Measurements from ENCODE around the gene ARL4A. TPM values are rescaled to one million over a fixed set of nuclear protein-coding genes. Genes with fewer than 3 reads are reported as not detected.

Gene ARL4A
- polyA plus RNA-seq, 1 experiment: 31.0 TPM

DNA sequence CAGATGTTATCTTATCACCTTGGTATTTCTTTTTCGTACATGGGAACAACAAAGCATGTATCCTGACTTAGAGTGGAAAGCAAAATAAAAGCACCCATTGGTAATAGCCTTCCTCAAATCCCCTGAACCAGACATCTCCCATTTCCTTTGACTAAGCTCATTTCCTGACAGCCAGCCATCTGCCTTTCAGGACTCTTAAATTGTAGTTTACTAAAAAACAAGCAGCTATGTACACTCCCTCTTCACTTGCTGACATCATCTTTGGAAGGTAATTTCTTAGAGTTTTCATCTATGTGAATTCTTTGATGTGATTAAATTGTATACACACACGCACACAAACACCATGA is 40.7 kb downstream of the ARL4A start:
- H3K27ac ChIP-seq (ENCODE audit: low read depth, low read length): no peak overlapping the region
- H3K9me3 ChIP-seq (ENCODE audit: control insufficient read depth, insufficient read depth, low read length): no peaks in the 10 kb centered on the region
- ChIA-PET CTCF (interaction anchor here (0.9 kb wide), 1 partner anchor 41 kb away, joined by 3 read pairs; no protein-coding TSS in a partner anchor), POLR2A (no interaction called here)
- no peak overlapping the region for H3K4me3 ChIP-seq (ENCODE audit: low read depth, low read length)
- no peak for DNase-seq (ENCODE audit: low read depth, low spot score)
- no peaks in the 10 kb centered on the region for H3K27me3 ChIP-seq (ENCODE audit: control insufficient read depth, insufficient read depth, low read length)
- TF ChIP-seq CTCF (IDR thresholded peaks at IDR 0.05; ENCODE audit: low read depth, low read length): no peak

DNA sequence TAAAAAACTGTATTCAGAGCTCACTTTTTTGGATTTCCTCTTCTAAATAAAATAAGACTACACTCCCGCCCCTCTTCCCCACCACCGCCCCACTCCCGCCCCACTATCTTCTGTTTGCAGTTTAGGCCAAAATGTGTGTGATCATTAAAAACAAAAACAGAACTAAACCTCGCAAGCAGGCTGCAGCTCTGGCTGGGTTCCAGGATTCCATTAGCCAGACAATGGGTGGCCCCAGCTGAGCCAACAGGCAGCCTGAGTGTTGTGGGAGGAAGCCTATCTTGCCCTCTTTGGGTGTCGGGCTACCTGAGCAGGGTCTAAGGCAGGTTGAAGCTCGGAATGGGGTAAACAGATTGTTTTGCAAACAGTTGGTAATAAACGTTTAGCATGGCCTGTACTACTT is 41.7 kb downstream of the ARL4A start:
- no peak overlapping the region for H3K27ac ChIP-seq (ENCODE audit: low read depth, low read length)
- no peak overlapping the region for H3K4me3 ChIP-seq (ENCODE audit: low read depth, low read length)
- H3K9me3 ChIP-seq (ENCODE audit: control insufficient read depth, insufficient read depth, low read length): no peaks in the 10 kb centered on the region
- H3K27me3 ChIP-seq (ENCODE audit: control insufficient read depth, insufficient read depth, low read length): no peaks in the 10 kb centered on the region
- ChIA-PET POLR2A (no interaction called here), CTCF (interaction anchor here (1.2 to 1.3 kb wide), 2 partner anchors 15 to 90 kb away, joined by 3 to 4 read pairs; no protein-coding TSS in a partner anchor)
- no peak for TF ChIP-seq CTCF (IDR thresholded peaks at IDR 0.05; ENCODE audit: low read depth, low read length)
- DNase-seq (ENCODE audit: low read depth, low spot score): no peak

DNA sequence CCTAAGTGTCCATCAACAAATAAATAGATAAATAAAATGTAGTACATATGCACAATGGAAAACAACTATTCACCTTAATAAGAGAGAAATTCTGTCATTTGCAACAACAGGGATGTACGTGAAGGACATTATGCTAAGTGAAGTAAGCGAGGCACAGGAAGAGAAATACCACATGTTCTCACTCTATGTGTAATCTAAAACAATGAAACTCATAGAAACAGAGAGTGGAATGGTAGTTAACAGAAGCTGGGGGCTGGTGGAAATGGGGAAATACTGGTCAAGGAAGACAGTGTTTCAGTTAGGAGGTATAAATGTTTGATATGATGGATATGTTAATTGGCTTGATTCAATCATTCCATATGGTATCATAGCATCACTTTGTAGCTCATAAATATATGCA is 43.1 kb downstream of the ARL4A start:
- POLR2A ChIA-PET: no interaction called here
- Histone ChIP-seq H3K9me3 (ENCODE audit: control insufficient read depth, insufficient read depth, low read length) (no peaks in the 10 kb centered on the region), H3K27ac (ENCODE audit: low read depth, low read length) (no peak overlapping the region), H3K4me3 (ENCODE audit: low read depth, low read length) (no peak overlapping the region), H3K27me3 (ENCODE audit: control insufficient read depth, insufficient read depth, low read length) (no peaks in the 10 kb centered on the region)
- no peak for TF ChIP-seq CTCF (IDR thresholded peaks at IDR 0.05; ENCODE audit: low read depth, low read length)
- CTCF ChIA-PET: interaction anchor here (0.6 to 1.5 kb wide), 3 partner anchors 44 to 386 kb away, joined by 3 read pairs; no protein-coding TSS in a partner anchor
- DNase-seq (ENCODE audit: low read depth, low spot score): no peak

DNA sequence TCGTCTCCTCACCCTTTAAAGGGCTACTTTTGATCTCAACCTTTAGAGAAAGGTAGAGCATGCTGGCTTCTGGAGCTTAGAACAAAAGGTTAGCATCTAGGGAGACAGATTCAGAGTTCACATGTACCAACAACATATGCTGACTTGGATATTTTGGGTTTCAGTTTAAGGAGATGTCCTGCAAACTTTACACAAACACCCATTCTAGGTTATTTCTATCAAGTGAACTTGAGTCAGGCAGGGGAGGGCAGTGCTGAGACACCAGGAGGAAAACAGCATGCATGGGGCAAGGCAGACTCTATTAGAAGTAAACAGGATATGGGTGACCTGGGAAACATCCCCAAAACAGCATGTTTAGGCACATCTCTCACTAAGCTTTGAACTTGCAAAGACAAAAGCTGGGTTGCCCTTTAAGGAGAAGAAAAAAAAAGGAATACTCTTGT is 43.8 kb downstream of the ARL4A start:
- no peaks in the 10 kb centered on the region for H3K9me3 ChIP-seq (ENCODE audit: control insufficient read depth, insufficient read depth, low read length)
- H3K27me3 ChIP-seq (ENCODE audit: control insufficient read depth, insufficient read depth, low read length): no peaks in the 10 kb centered on the region
- no peak for DNase-seq (ENCODE audit: low read depth, low spot score)
- ChIA-PET POLR2A (no interaction called here), CTCF (interaction anchor here (1.0 to 1.5 kb wide), 2 partner anchors 44 to 386 kb away, joined by 3 read pairs; no protein-coding TSS in a partner anchor)
- no peak overlapping the region for H3K27ac ChIP-seq (ENCODE audit: low read depth, low read length)
- TF ChIP-seq CTCF (IDR thresholded peaks at IDR 0.05; ENCODE audit: low read depth, low read length): no peak
- no peak overlapping the region for H3K4me3 ChIP-seq (ENCODE audit: low read depth, low read length)

GRCh38 chr7:12731775-12732174 is 44.3 kb downstream of the ARL4A start:
- ChIA-PET CTCF (interaction anchor here (1.5 kb wide), 1 partner anchor 385 kb away, joined by 3 read pairs; no protein-coding TSS in a partner anchor), POLR2A (no interaction called here)
- DNase-seq (ENCODE audit: low read depth, low spot score): no peak
- H3K27ac ChIP-seq (ENCODE audit: low read depth, low read length): no peak overlapping the region
- H3K9me3 ChIP-seq (ENCODE audit: control insufficient read depth, insufficient read depth, low read length): no peaks in the 10 kb centered on the region
- no peaks in the 10 kb centered on the region for H3K27me3 ChIP-seq (ENCODE audit: control insufficient read depth, insufficient read depth, low read length)
- no peak for TF ChIP-seq CTCF (IDR thresholded peaks at IDR 0.05; ENCODE audit: low read depth, low read length)
- no peak overlapping the region for H3K4me3 ChIP-seq (ENCODE audit: low read depth, low read length)
